ENCODE data around the gene TTC16.

- TF ChIP-seq CTCF (IDR thresholded peaks at IDR 0.05; ENCODE audit: poor library complexity) (no peak), EZH2 (IDR thresholded peaks at IDR 0.05; ENCODE audit: borderline replicate concordance) (no peak), EZH2phosphoT487 (IDR thresholded peaks at IDR 0.05; ENCODE audit: low read depth, severe bottlenecking, unreplicated experiment) (no peak)
Observed at GRCh38 chr9:127773272-127773671, 57.4 kb downstream of the TTC16 start.

All from hepatocyte (in vitro differentiated cells).